B cell (primary cell): ENCODE data around the gene CCDC196. TPM values are rescaled to one million over a fixed set of nuclear protein-coding genes. Genes with fewer than 3 reads are reported as not detected.

Experiments used
- ATAC-seq: fragments of 200-7000 bp; cut with Tn5 transposase; one replicate; pipeline ENCODE4 v1.10.0; 2021; ENCODE audit warnings: low read depth, mild to moderate bottlenecking, moderate number of reproducible peaks, moderate library complexity
- CTCF ChIA-PET: fragments of 350-600 bp; sonication (Branson Sonifier 250); formaldehyde crosslinking; loops from one replicate; lab custom pipeline; 2021; ENCODE audit warnings: antibody characterized with exemption, inconsistent platforms; lab: Charles Lee
- POLR2A ChIA-PET: fragments of 350-600 bp; sonication (Branson Sonifier 250); formaldehyde crosslinking; loops from one replicate; lab custom pipeline; 2021; ENCODE audit warnings: antibody characterized with exemption; lab: Charles Lee
- DNase-seq: peaks from one replicate; pipeline ENCODE4 v3.0.0; 2013
- H2AFZ ChIP-seq: 2 replicates; pipeline ENCODE4 v1.6.1; 2012; ENCODE audit warnings: mild to moderate bottlenecking, low read depth, low read length; ENCODE audit not compliant: insufficient read depth, poor library complexity, severe bottlenecking
- H3K27ac ChIP-seq, 2 donors: 1 replicate in 1 of 2; 2 replicates in 1 of 2; pipeline ENCODE4 v1.5.1; 2012 to 2013; ENCODE audit warnings: low read length in 2 of 2, mild to moderate bottlenecking in 2 of 2, moderate library complexity in 1 of 2
- H3K27me3 ChIP-seq, 4 experiments: fragments of 200-600 bp in 1 of 4; sonication (generic) in 1 of 4; replicated peaks in 1 of 4; 1 replicate in 2 of 4; 2 replicates in 2 of 4; pipeline versions ENCODE4 v1.6.1 to v1.7.0; 2013 to 2016; ENCODE audit warnings: low read length in 3 of 4, mild to moderate bottlenecking in 2 of 4, mixed read lengths in 1 of 4, moderate library complexity in 1 of 4; ENCODE audit not compliant: insufficient read depth in 4 of 4, control insufficient read depth in 3 of 4; ENCODE audit errors: control extremely low read depth in 1 of 4
- H3K36me3 ChIP-seq, 2 experiments: replicated peaks in 1 of 2; 1 replicate in 1 of 2; 2 replicates in 1 of 2; pipeline versions ENCODE4 v1.6.1 to v1.7.1; 2013; ENCODE audit warnings: low read length in 1 of 2; ENCODE audit not compliant: insufficient read depth in 2 of 2, control insufficient read depth in 1 of 2; ENCODE audit errors: control extremely low read depth in 1 of 2, extremely low read depth in 1 of 2
- H3K4me1 ChIP-seq, 2 donors: fragments of 200-600 bp in 1 of 2; sonication (generic) in 1 of 2; 1 replicate in 1 of 2; 2 replicates in 1 of 2; pipeline versions ENCODE4 v1.5.1 to v1.6.1; 2013 to 2017; ENCODE audit warnings: low read length in 2 of 2; ENCODE audit not compliant: control insufficient read depth in 2 of 2, insufficient read depth in 2 of 2
- H3K4me2 ChIP-seq: replicated peaks from 2 replicates; pipeline ENCODE3; 2012; ENCODE audit warnings: mild to moderate bottlenecking, low read depth, low read length; ENCODE audit not compliant: poor library complexity, severe bottlenecking
- H3K4me3 ChIP-seq, 5 experiments: fragments of 200-600 bp in 1 of 5; sonication (generic) in 1 of 5; 1 replicate in 3 of 5; 2 replicates in 2 of 5; pipeline versions ENCODE4 v1.5.1 to v1.7.0; 2011 to 2016; ENCODE audit warnings: low read length in 4 of 5, mild to moderate bottlenecking in 4 of 5, low read depth in 2 of 5, control low read depth in 1 of 5, moderate library complexity in 1 of 5; ENCODE audit not compliant: insufficient read depth in 1 of 5; ENCODE audit errors: control extremely low read depth in 1 of 5, extremely low read depth in 1 of 5
- H3K79me2 ChIP-seq: fragments of 200-600 bp; sonication (generic); one replicate; pipeline ENCODE4 v1.6.0; 2016; ENCODE audit warnings: low read length; ENCODE audit not compliant: control insufficient read depth, insufficient read depth
- H3K9ac ChIP-seq: fragments of 200-600 bp; sonication (generic); 2 replicates; pipeline ENCODE4 v1.6.1; 2017; ENCODE audit warnings: mild to moderate bottlenecking, low read length, moderate library complexity
- H3K9me3 ChIP-seq, 3 donors: one replicate each; pipeline versions ENCODE4 v1.6.1 to v1.7.1; 2013; ENCODE audit warnings: low read length in 2 of 3; ENCODE audit not compliant: control insufficient read depth in 2 of 3, insufficient read depth in 1 of 3; ENCODE audit errors: control extremely low read depth in 1 of 3
- H4K20me1 ChIP-seq: 2 replicates; pipeline ENCODE4 v1.6.0; 2012; ENCODE audit warnings: mild to moderate bottlenecking, low read length; ENCODE audit not compliant: insufficient read depth, control insufficient read depth, poor library complexity, severe bottlenecking
- H3K27ac Mint-ChIP-seq: one replicate; pipeline ENCODE4 v1.8.0; 2021; ENCODE audit warnings: mixed read lengths
- H3K27me3 Mint-ChIP-seq: one replicate; pipeline ENCODE4 v1.8.0; 2021; ENCODE audit warnings: mixed read lengths
- H3K4me1 Mint-ChIP-seq: one replicate; pipeline ENCODE4 v1.8.0; 2021; ENCODE audit warnings: mixed read lengths
- H3K4me3 Mint-ChIP-seq: one replicate; pipeline ENCODE4 v1.8.0; 2021; ENCODE audit warnings: mixed read lengths
- H3K9me3 Mint-ChIP-seq: one replicate; pipeline ENCODE4 v1.8.0; 2022; ENCODE audit warnings: mixed read lengths; ENCODE audit not compliant: insufficient read depth
- CTCF ChIP-seq: fragments of 200-600 bp; IDR thresholded peaks from one replicate; pipeline ENCODE4 v1.8.0; 2022; ENCODE audit warnings: antibody characterized with exemption, mild to moderate bottlenecking
- EZH2 ChIP-seq: IDR thresholded peaks from 2 replicates; pipeline ENCODE4 v1.6.1; 2012; ENCODE audit warnings: borderline replicate concordance, low read depth, mild to moderate bottlenecking, moderate library complexity, low read length; ENCODE audit not compliant: insufficient read depth, poor library complexity, severe bottlenecking
- WGBS: methylation state at CpG from one replicate; pipeline ENCODE4 v1.1.5; 2013; ENCODE audit warnings: missing lambda C conversion rate; ENCODE audit not compliant: insufficient coverage; 5-methylcytosine and 5-hydroxymethylcytosine counted together
- intact Hi-C: fragments of 100-400 bp; cut with micrococcal nuclease; formaldehyde crosslinking; loops from one replicate; pipeline ENCODE4 v1.10.0; 2022
- polyA plus RNA-seq: library from polyadenylated mRNA; depleted of rRNA; stranded (reverse); fragments of >200 nt; gene quantifications from 2 replicates; pipeline ENCODE4 v1.2.3, GENCODE V29; 2012
- total RNA-seq, 2 donors: library from RNA; stranded (reverse); fragments of 120-200 nt in 1 of 2; gene quantifications; 1 replicate in 1 of 2; 2 replicates in 1 of 2; pipeline versions ENCODE4 v1.2.3 to v1.2.4, GENCODE V29; 2013 to 2022

The CCDC196 gene
- total and polyA plus RNA-seq, 2 donors (not counting 1 experiment from before 2014, with no cell fraction given), result not detected

- peaks cover 0 to 5% (median 4%) of the 10 kb centered on the region in 3 donors for H3K9me3 ChIP-seq
- H3K4me2 ChIP-seq, result no peak overlapping the region
- Mint-ChIP-seq H3K4me1 (peaks cover 20% of the 10 kb centered on the region), H3K27ac (no peak overlapping the region), H3K27me3 (peaks cover 6% of the 10 kb centered on the region), H3K9me3 (no peaks in the 10 kb centered on the region), H3K4me3 (no peak overlapping the region)
- H3K27me3 ChIP-seq, result peaks cover 0 to 4% (median 0%) of the 10 kb centered on the region in 4 experiments
- no peak overlapping the region for H3K9ac ChIP-seq
- TF ChIP-seq CTCF, result no peak
- no peak for TF ChIP-seq EZH2
- no peak for DNase-seq
- no peak for ATAC-seq
- CTCF ChIA-PET, result no interaction called here
- intact Hi-C loops, result no loop called here
- peaks cover 20% of the 10 kb centered on the region for H3K79me2 ChIP-seq
- no CpG with 5 or more reads among the region's 2 CpGs for WGBS
- H3K27ac ChIP-seq, result no peak overlapping the region
- no peaks in the 10 kb centered on the region for H3K36me3 ChIP-seq
- H4K20me1 ChIP-seq, result peaks cover 5% of the 10 kb centered on the region
- H3K4me3 ChIP-seq, result no peak overlapping the region
- POLR2A ChIA-PET, result no interaction called here
- H2AFZ ChIP-seq, result no peak overlapping the region
- H3K4me1 ChIP-seq, result peaks cover 5 to 8% of the 10 kb centered on the region in 2 donors
Measured at GRCh38 chr14:66514213-66514612, 28.0 kb downstream of the CCDC196 start.

GRCh38 chr14:66530526-66530925 is 44.4 kb downstream of the CCDC196 start:
- H3K27me3 Mint-ChIP-seq, result no peaks in the 10 kb centered on the region
- no peak for TF ChIP-seq CTCF
- no peak for TF ChIP-seq EZH2
- Histone ChIP-seq H4K20me1 (no peaks in the 10 kb centered on the region), H3K27me3 (no peaks in the 10 kb centered on the region), H3K27ac (no peak overlapping the region), H3K4me2 (no peak overlapping the region), H3K9ac (no peak overlapping the region), H2AFZ (no peak overlapping the region), H3K4me1 (no peaks in the 10 kb centered on the region), H3K79me2 (peaks cover 13% of the 10 kb centered on the region), H3K4me3 (no peak overlapping the region), H3K9me3 (no peaks in the 10 kb centered on the region), H3K36me3 (no peaks in the 10 kb centered on the region)
- ChIA-PET POLR2A (no interaction called here), CTCF (no interaction called here)
- H3K4me1 Mint-ChIP-seq, result peaks cover 32% of the 10 kb centered on the region
- DNase-seq, result no peak
- H3K4me3 Mint-ChIP-seq, result no peak overlapping the region
- WGBS, result 91% methylated on average over 8 of the region's 9 CpGs
- ATAC-seq, result no peak
- H3K9me3 Mint-ChIP-seq, result no peaks in the 10 kb centered on the region
- no peak overlapping the region for H3K27ac Mint-ChIP-seq
- intact Hi-C loops, result no loop called here
